ENCODE results near the gene NPM3.

GRCh38 chr10:101782811-101783735, at the start of gene NPM3:
- TF ChIP-seq CTCF (IDR thresholded peaks at IDR 0.05; ENCODE audit: insufficient read depth, low read length) (no peak), REST (IDR thresholded peaks at IDR 0.05; ENCODE audit: insufficient replicate concordance, low read depth) (peak; percentile 53), POLR2AphosphoS5 (IDR thresholded peaks at IDR 0.05; ENCODE audit: low read depth) (peak; percentile 78)
